Measurements from ENCODE around the gene AADACL3.
A peak's percentile ranks its signal among the peaks of the same experiment; 100 is the strongest.
"Not testable (repeated sequence)": the region's sequence is repeated elsewhere in the genome, so short reads cannot be mapped to it uniquely, and the experiment has no call there.

The AADACL3 gene

GRCh38 chr1:12709091-12709491 is 6.8 kb upstream of the AADACL3 start:
- Mint-ChIP-seq H3K4me3 (no peak overlapping the region), H3K9me3 (peaks cover 3 to 10% of the 10 kb centered on the region in 2 donors)

GRCh38 chr1:12709696-12710095 is 6.2 kb upstream of the AADACL3 start:
- Mint-ChIP-seq H3K27me3 (peaks cover 29% of the 10 kb centered on the region), H3K9me3 (peaks cover 0 to 6% of the 10 kb centered on the region in 2 donors), H3K4me1 (peaks cover 6% of the 10 kb centered on the region), H3K27ac (no peak overlapping the region), H3K4me3 (no peak overlapping the region)
- ATAC-seq = no peak
- DNase-seq = no peak

More at GRCh38 chr1:12709091-12709491, 6.8 kb upstream of the AADACL3 start:
- DNase-seq (no peak), ATAC-seq (no peak)
- H3K4me1 Mint-ChIP-seq = peaks cover 5% of the 10 kb centered on the region
- no peak overlapping the region for H3K27ac Mint-ChIP-seq
- peaks cover 29% of the 10 kb centered on the region for H3K27me3 Mint-ChIP-seq

GRCh38 chr1:12711536-12711935 is 4.4 kb upstream of the AADACL3 start:
- H3K27me3 Mint-ChIP-seq = peaks cover 29% of the 10 kb centered on the region
- H3K4me1 Mint-ChIP-seq = peaks cover 6% of the 10 kb centered on the region
- DNase-seq (no peak), ATAC-seq (no peak)
- no peak overlapping the region for H3K27ac Mint-ChIP-seq
- no peaks in the 10 kb centered on the region for H3K9me3 Mint-ChIP-seq
- no peak overlapping the region for H3K4me3 Mint-ChIP-seq

GRCh38 chr1:12712076-12712475 is 3.8 kb upstream of the AADACL3 start:
- DNase-seq (no peak), ATAC-seq (no peak)
- peaks cover 29% of the 10 kb centered on the region for H3K27me3 Mint-ChIP-seq
- peaks cover 6% of the 10 kb centered on the region for H3K4me1 Mint-ChIP-seq
- no peak overlapping the region for H3K4me3 Mint-ChIP-seq
- no peak overlapping the region for H3K27ac Mint-ChIP-seq
- H3K9me3 Mint-ChIP-seq = no peaks in the 10 kb centered on the region

- Mint-ChIP-seq H3K4me1 (peaks cover 6% of the 10 kb centered on the region), H3K27ac (no peak overlapping the region), H3K9me3 (no peaks in the 10 kb centered on the region), H3K27me3 (peaks cover 31% of the 10 kb centered on the region), H3K4me3 (no peak overlapping the region)
- ATAC-seq (no peak), DNase-seq (no peak)
Measured at GRCh38 chr1:12712929-12713328, 3.0 kb upstream of the AADACL3 start.

GRCh38 chr1:12713651-12714050 is 2.3 kb upstream of the AADACL3 start:
- not testable (repeated sequence) for H3K4me1 Mint-ChIP-seq, DNase-seq, H3K4me3 Mint-ChIP-seq, H3K9me3 Mint-ChIP-seq, ATAC-seq
- H3K27me3 Mint-ChIP-seq = peaks cover 32% of the 10 kb centered on the region
- H3K27ac Mint-ChIP-seq = peak overlapping the region in 1 of 2 donors; percentile 79

GRCh38 chr1:12714710-12715475 is 1.0 kb upstream of the AADACL3 start:
- DNase-seq = no peak
- peaks cover 42% of the 10 kb centered on the region for H3K27me3 Mint-ChIP-seq
- peaks cover 6% of the 10 kb centered on the region for H3K4me1 Mint-ChIP-seq
- H3K4me3 Mint-ChIP-seq = no peak overlapping the region
- H3K9me3 Mint-ChIP-seq = no peaks in the 10 kb centered on the region
- H3K27ac Mint-ChIP-seq = no peak overlapping the region
- ATAC-seq = no peak

GRCh38 chr1:12717301-12717838 is 1.5 kb downstream of the AADACL3 start:
- DNase-seq (no peak), ATAC-seq (no peak)
- peaks cover 6% of the 10 kb centered on the region for H3K4me1 Mint-ChIP-seq
- no peak overlapping the region for H3K27ac Mint-ChIP-seq
- no peaks in the 10 kb centered on the region for H3K9me3 Mint-ChIP-seq
- peaks cover 39% of the 10 kb centered on the region for H3K27me3 Mint-ChIP-seq
- no peak overlapping the region for H3K4me3 Mint-ChIP-seq

- ATAC-seq (no peak), DNase-seq (no peak)
- Mint-ChIP-seq H3K9me3 (no peaks in the 10 kb centered on the region), H3K27ac (no peak overlapping the region), H3K4me1 (no peaks in the 10 kb centered on the region), H3K4me3 (no peak overlapping the region), H3K27me3 (peaks cover 53% of the 10 kb centered on the region)
Measured at GRCh38 chr1:12722626-12723025, 6.7 kb downstream of the AADACL3 start.

GRCh38 chr1:12728391-12728790 is 12.5 kb downstream of the AADACL3 start:
- no peak overlapping the region for H3K4me3 Mint-ChIP-seq
- peaks cover 44% of the 10 kb centered on the region for H3K27me3 Mint-ChIP-seq
- H3K9me3 Mint-ChIP-seq = peaks cover 8 to 34% of the 10 kb centered on the region in 2 donors
- no peak for DNase-seq
- H3K4me1 Mint-ChIP-seq = no peaks in the 10 kb centered on the region
- ATAC-seq = no peak
- no peak overlapping the region for H3K27ac Mint-ChIP-seq

GRCh38 chr1:12730156-12730555 is 14.2 kb downstream of the AADACL3 start:
- DNase-seq (no peak), ATAC-seq (no peak)
- Mint-ChIP-seq H3K27ac (no peak overlapping the region), H3K27me3 (peaks cover 62% of the 10 kb centered on the region), H3K9me3 (peaks cover 11 to 39% of the 10 kb centered on the region in 2 donors), H3K4me1 (no peaks in the 10 kb centered on the region), H3K4me3 (no peak overlapping the region)

- ATAC-seq, H3K4me3 Mint-ChIP-seq, H3K4me1 Mint-ChIP-seq, H3K27ac Mint-ChIP-seq, DNase-seq: not testable (repeated sequence)
- peaks cover 11 to 44% of the 10 kb centered on the region in 2 donors for H3K9me3 Mint-ChIP-seq
- peaks cover 66% of the 10 kb centered on the region for H3K27me3 Mint-ChIP-seq
Measured at GRCh38 chr1:12731084-12731483, 15.2 kb downstream of the AADACL3 start.

- Mint-ChIP-seq H3K27ac (no peak overlapping the region), H3K9me3 (peaks cover 11 to 54% of the 10 kb centered on the region in 2 donors), H3K4me1 (no peaks in the 10 kb centered on the region), H3K4me3 (no peak overlapping the region), H3K27me3 (peaks cover 79% of the 10 kb centered on the region)
- DNase-seq = no peak
- no peak for ATAC-seq
Measured at GRCh38 chr1:12734651-12735050, 18.7 kb downstream of the AADACL3 start.

GRCh38 chr1:12738934-12739333 is 23.0 kb downstream of the AADACL3 start:
- no peaks in the 10 kb centered on the region for H3K4me1 Mint-ChIP-seq
- DNase-seq (no peak), ATAC-seq (no peak)
- no peak overlapping the region for H3K4me3 Mint-ChIP-seq
- no peak overlapping the region for H3K27ac Mint-ChIP-seq
- H3K27me3 Mint-ChIP-seq = peaks cover 73% of the 10 kb centered on the region
- peaks cover 0 to 24% of the 10 kb centered on the region in 2 donors for H3K9me3 Mint-ChIP-seq

GRCh38 chr1:12739613-12740012 is 23.7 kb downstream of the AADACL3 start:
- peaks cover 73% of the 10 kb centered on the region for H3K27me3 Mint-ChIP-seq

GRCh38 chr1:12741946-12742345 is 26.0 kb downstream of the AADACL3 start:
- DNase-seq (no peak), ATAC-seq (no peak)
- Mint-ChIP-seq H3K4me3 (no peak overlapping the region), H3K9me3 (peaks cover 0 to 14% of the 10 kb centered on the region in 2 donors), H3K4me1 (peaks cover 15% of the 10 kb centered on the region), H3K27me3 (peaks cover 72% of the 10 kb centered on the region), H3K27ac (peak overlapping the region in 1 of 2 donors; percentile 44)

More at GRCh38 chr1:12739613-12740012, 23.7 kb downstream of the AADACL3 start:
- Mint-ChIP-seq H3K4me3 (no peak overlapping the region), H3K4me1 (no peaks in the 10 kb centered on the region), H3K9me3 (peaks cover 0 to 24% of the 10 kb centered on the region in 2 donors), H3K27ac (no peak overlapping the region)
- ATAC-seq (no peak), DNase-seq (no peak)

All from stimulated activated naive CD8-positive, alpha-beta T cell treated with anti-CD3 and anti-CD28 coated beads, Interleukin-15, amount 100 ng/mL, for 72 hours (primary cell).